Measurements from ENCODE around the gene AFAP1L1.
A peak's percentile ranks its signal among the peaks of the same experiment; 100 is the strongest.
"Not testable (repeated sequence)": the region's sequence is repeated elsewhere in the genome, so short reads cannot be mapped to it uniquely, and the experiment has no call there.

AFAP1L1 gene

GRCh38 chr5:149374303-149374702 is 102.6 kb downstream of the AFAP1L1 start:
- DNase-seq (ENCODE audit: low read depth) = no peak

- no peak for DNase-seq (ENCODE audit: low read depth)
Observed at GRCh38 chr5:149374801-149375200, 103.1 kb downstream of the AFAP1L1 start.

DNA sequence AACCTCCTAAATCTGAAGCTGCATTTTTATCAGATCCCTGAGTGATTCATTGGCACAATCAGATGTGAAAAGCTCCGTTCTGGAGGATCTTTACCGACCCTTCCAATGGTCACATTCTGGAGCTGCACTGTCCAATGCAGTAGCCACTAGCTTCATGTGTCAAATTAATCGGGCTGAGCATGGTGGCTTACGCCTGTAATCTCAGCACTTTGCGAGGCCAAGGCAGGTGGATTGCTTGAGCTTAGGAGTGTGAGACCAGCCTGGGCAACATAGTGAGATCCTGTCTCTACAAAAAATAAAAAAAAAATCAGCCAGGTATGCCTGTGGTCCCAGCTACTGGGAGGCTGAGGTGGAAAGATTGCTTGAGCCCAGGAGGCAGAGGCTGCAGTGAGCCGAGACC is 103.8 kb downstream of the AFAP1L1 start:
- no peak for DNase-seq (ENCODE audit: low read depth)

- DNase-seq (ENCODE audit: low read depth) = no peak
Observed at GRCh38 chr5:149376104-149376503, 104.4 kb downstream of the AFAP1L1 start.

DNA sequence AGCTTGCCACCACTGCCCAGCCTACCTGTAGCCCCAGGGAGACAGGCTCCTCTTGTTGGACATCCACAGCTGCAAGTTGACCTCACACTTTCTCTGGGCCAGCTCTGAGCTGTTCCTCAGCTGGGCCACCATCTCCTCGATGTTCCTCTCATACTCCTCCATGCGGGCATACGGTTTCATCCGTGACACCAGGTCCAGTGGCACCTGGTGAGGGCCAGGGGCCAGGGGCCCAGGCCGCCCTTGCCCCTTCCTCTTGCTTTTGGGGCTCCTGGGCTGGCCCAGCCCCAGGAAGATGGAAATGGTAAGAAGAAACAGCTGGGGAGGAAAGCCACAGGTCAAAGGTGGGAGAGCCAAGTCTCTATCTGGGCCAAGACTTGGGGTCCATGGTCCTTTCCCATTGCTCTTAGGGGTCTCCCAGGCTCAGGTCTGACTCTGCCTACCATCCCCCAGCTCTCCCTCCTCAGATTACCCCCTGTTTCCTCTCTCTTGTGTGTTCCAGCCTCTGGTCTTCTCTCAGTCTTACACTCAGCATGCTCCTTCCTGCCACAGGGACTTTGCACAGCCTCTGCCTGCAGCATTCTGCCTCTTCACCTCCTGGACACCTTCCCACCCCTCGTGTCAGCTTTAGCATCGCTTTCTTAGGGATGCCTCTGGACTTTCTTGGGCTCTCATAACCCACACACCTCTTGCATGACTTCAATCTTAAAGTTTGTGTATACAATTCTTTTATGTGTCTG is 105.2 kb downstream of the AFAP1L1 start:
- DNase-seq (ENCODE audit: low read depth) = no peak

DNA sequence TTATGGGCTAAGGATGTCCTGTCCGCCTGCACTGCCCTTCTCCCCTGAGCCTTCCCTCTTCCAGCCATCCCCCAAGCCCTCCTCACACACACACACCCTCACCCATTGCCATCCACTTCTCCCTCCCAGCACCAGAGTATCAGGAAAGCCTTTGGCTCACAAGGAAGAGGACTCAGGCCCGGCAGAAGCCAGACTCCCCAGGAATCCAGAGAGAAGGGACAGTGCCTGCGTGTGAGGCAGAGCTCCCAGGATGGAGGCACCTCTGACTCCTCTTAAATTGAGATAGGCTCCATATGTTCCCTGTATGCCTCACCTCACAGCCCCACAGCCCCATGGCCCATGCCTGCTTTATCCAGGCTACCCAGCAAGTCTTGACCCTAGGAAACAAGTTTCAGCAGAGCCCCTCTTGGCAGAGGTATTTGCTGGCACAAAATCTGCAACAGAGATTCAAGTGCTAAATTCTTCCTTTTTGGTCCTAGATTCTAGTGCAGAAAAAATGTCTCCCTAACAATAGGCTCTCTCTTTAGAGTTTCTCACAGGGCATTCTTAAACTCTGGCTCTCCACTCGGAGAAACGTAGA is 106.7 kb downstream of the AFAP1L1 start:
- DNase-seq (ENCODE audit: low read depth) = no peak

- DNase-seq (ENCODE audit: low read depth) = no peak
Observed at GRCh38 chr5:149379177-149379761, 107.6 kb downstream of the AFAP1L1 start, which contains the start of gene IL17B. TSS of gene IL17B (minus strand) at chr5:149379292. CDS start at chr5:149379225, 67 bp downstream.

DNA sequence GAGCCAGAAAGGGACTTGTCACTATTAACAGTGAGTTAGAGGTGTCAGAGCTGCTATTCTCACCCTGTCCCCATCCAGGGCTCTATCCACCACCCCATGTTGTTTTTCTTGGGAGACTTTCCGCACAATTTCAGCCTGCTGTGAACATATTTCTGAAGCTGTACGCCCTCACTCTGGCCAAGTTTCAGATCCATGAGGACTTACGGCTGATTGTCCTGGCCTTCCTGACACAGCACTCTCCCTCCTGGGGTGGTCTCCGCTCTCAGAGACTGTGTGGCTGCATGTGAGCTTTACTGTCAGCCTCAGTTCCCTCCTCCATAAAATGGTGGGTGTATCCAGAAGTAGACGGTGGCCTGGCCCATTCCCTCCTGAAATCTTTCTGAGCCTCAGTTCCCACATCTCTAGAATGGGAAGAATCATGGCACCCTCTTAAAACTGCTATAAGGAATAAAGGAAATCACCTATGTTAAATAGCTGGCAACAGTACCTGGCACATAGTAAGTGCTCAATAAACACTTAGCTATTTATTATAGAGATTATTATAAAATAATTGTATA is 108.2 kb downstream of the AFAP1L1 start:
- DNase-seq (ENCODE audit: low read depth) = no peak

- DNase-seq (ENCODE audit: low read depth) = no peak
Observed at GRCh38 chr5:149380466-149381121, 108.9 kb downstream of the AFAP1L1 start.

DNA sequence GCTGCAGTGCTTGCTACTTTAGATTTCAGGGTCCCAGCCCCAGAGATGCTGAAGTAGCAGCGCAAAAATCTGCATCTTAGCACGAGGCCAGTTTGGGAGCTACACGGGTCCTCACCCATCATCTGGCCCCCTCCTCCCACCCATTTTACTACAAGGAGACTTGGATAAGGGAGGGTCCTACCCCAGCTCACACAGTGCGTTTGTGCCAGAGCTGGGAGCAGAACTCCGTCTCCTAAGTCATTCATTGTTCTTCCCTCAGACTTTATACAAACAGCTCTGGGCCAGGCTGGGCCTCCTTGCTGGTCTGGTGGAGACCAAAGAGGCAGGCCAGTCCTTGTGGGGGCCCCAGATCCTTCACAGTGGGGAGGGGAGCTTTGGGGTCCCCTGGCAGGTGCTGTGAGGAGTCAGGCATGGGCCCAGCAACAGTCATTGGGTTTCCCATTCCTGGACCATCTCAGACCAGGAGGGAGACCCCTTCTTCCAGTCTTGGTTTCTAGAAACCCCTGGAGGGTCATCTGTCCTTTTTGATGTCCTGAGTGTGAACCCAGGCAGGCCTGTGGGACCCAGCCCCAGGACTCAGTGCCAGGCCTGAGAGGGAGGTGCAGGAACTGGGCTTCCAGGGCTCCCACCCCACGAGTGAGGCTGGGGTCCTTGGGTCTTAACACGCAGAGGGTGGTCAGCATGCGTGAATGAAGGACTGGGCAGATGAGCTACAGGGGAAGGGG is 109.8 kb downstream of the AFAP1L1 start:
- DNase-seq (ENCODE audit: low read depth) = no peak

- DNase-seq (ENCODE audit: low read depth) = peak; percentile 54
Observed at GRCh38 chr5:149381986-149382338, 110.3 kb downstream of the AFAP1L1 start.

GRCh38 chr5:149382517-149383220 is 111.0 kb downstream of the AFAP1L1 start:
- no peak for DNase-seq (ENCODE audit: low read depth)

GRCh38 chr5:149383399-149383798 is 111.7 kb downstream of the AFAP1L1 start:
- no peak for DNase-seq (ENCODE audit: low read depth)

GRCh38 chr5:149386166-149386565 is 114.5 kb downstream of the AFAP1L1 start:
- no peak for DNase-seq (ENCODE audit: low read depth)

- no peak for DNase-seq (ENCODE audit: low read depth)
Observed at GRCh38 chr5:149387081-149387631, 115.5 kb downstream of the AFAP1L1 start.

DNA sequence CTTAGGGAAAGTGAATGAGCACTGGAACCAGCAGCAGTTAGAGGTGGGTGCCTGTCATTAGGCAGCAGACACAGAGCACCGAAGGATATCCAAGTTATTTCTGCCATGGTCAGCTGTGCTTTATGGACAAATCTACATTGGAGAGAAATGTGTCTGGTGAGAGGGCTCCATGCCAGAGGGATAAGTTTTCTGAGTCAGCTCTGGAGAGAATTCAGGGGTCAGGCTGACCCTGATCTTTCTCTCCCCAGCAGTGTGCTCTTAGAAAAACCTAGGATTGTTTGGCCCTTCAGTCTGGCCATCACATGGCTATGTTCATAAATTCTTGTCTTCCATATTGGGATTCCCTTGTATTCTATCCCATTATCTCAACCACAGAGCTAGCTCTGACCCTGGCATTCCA is 116.3 kb downstream of the AFAP1L1 start:
- DNase-seq (ENCODE audit: low read depth) = no peak

- DNase-seq (ENCODE audit: low read depth) = no peak
Observed at GRCh38 chr5:149388498-149389190, 117.0 kb downstream of the AFAP1L1 start.

DNA sequence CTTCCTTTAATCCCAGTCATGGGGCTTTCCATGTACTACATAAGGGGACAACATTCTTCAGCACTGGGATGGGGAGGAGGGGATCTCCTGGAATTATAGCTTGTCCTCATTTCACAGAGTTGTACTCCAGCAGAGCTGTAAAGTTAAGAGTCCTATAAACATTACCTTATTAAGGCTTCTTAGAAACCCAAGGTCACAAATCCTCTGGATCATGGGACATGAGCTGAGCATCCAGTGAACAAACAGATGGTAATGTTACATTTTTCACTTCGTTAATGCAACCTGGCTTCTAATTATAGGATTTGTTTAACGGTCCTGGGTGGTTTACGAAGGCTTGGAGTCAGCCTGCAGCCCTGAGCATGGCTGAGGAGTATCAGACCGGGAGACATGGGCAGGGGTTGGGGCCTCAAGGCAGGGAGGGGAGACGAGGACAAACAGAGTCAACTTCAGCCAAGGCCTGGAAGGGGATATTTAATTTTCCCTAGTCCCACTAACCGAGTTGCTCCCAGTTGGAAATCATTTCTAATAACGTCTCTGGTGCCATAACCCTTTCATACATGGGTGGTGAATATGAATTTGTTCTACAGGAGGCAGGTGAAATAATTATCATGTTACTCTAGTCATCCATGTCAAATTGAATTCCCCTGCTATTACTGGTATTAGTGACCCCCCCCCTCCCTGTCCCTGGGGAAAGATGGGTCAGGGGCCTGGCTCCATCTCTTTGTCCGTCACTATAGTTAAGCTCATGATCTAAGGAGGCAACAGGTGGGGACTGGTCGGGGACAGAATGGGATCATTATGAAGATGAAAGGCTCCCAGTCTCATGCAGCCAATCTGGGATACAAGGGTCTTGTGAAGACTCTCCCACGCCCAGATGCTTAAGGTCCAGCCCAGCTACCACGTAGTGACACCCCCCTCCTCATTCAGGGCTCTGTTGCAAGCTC is 118.2 kb downstream of the AFAP1L1 start:
- DNase-seq (ENCODE audit: low read depth) = no peak

DNA sequence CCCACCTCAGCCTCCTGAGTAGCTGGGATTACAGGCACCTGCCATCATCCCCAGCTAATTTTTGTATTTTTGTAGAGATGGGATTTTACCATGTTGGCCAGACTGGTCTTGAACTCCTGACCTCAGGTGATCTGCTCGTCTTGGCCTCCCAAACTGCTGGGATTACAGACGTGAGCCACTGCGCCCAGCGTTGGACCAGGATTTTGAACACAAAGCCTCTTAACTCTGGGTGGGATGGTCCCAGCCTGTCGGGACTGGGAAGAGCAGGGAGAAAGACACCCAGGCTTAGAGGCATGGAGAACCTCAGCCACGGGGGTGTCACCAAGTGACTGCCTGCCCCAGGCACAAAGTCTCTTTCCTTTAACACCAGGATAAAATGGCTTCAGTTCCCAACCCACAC is 119.4 kb downstream of the AFAP1L1 start:
- DNase-seq (ENCODE audit: low read depth) = not testable (repeated sequence)

Measured in T follicular helper cell (primary cell).